Retina (tissue), 1 donor: ENCODE data around the gene COL27A1.

Experiments
- DNase-seq: peaks from one replicate; pipeline ENCODE4 v3.0.0-alpha.2; 2016

Gene COL27A1

GRCh38 chr9:114155263-114155994 lies at the start of gene COL27A1:
Gene COL27A1 (plus strand): TSS chr9:114155537. CDS start chr9:114155951, 414 bp downstream.
- DNase-seq: peak; percentile 89

- no peak for DNase-seq
Observed at GRCh38 chr9:114107286-114108001, 47.9 kb upstream of the COL27A1 start.

- peak; percentile 83 for DNase-seq
Observed at GRCh38 chr9:114108016-114108833, 47.1 kb upstream of the COL27A1 start.

GRCh38 chr9:114109124-114109523 lies 46.2 kb upstream of the COL27A1 start:
- no peak for DNase-seq

- DNase-seq: no peak
Observed at GRCh38 chr9:114110180-114110579, 45.2 kb upstream of the COL27A1 start.

- DNase-seq: no peak
Observed at GRCh38 chr9:114112325-114112724, 43.0 kb upstream of the COL27A1 start.

GRCh38 chr9:114112778-114113584 lies 42.4 kb upstream of the COL27A1 start:
- DNase-seq: no peak

- no peak for DNase-seq
Observed at GRCh38 chr9:114114364-114114763, 41.0 kb upstream of the COL27A1 start.

GRCh38 chr9:114115654-114116125 lies 39.6 kb upstream of the COL27A1 start:
- no peak for DNase-seq

- DNase-seq: no peak
Observed at GRCh38 chr9:114116126-114116747, 39.1 kb upstream of the COL27A1 start.

GRCh38 chr9:114117614-114117995 lies 37.7 kb upstream of the COL27A1 start:
- DNase-seq: no peak

- DNase-seq: no peak
Observed at GRCh38 chr9:114117996-114118830, 37.1 kb upstream of the COL27A1 start.

- DNase-seq: no peak
Observed at GRCh38 chr9:114119242-114120191, 35.8 kb upstream of the COL27A1 start.

GRCh38 chr9:114120192-114121014 lies 34.9 kb upstream of the COL27A1 start:
- no peak for DNase-seq

GRCh38 chr9:114121227-114122135 lies 33.9 kb upstream of the COL27A1 start:
- DNase-seq: no peak

GRCh38 chr9:114122136-114123027 lies 33.0 kb upstream of the COL27A1 start:
- no peak for DNase-seq
